DMS53 (cell line): ENCODE measurements around the gene SIRPB2.

Experiments used
- DNase-seq: peaks from one replicate; lab custom pipeline; 2025; lab: John Stamatoyannopoulos, UW

SIRPB2 gene

GRCh38 chr20:1499528-1500420 is 8.6 kb upstream of the SIRPB2 start:
- no peak for DNase-seq

- peak; percentile 41 for DNase-seq
Measured at GRCh38 chr20:1497371-1497770, 6.2 kb upstream of the SIRPB2 start.

- DNase-seq, result no peak
Measured at GRCh38 chr20:1496930-1497329, 5.7 kb upstream of the SIRPB2 start.

GRCh38 chr20:1494436-1494835 is 3.2 kb upstream of the SIRPB2 start:
- no peak for DNase-seq

GRCh38 chr20:1493536-1493935 is 2.3 kb upstream of the SIRPB2 start:
- no peak for DNase-seq

- DNase-seq, result no peak
Measured at GRCh38 chr20:1491860-1492642, 831 bp upstream of the SIRPB2 start.

GRCh38 chr20:1490643-1491195 is 501 bp downstream of the SIRPB2 start:
- no peak for DNase-seq

GRCh38 chr20:1489764-1490436 is 1.3 kb downstream of the SIRPB2 start:
- DNase-seq, result no peak

GRCh38 chr20:1489325-1489724 is 1.9 kb downstream of the SIRPB2 start:
- no peak for DNase-seq

- DNase-seq, result no peak
Measured at GRCh38 chr20:1486566-1486965, 4.7 kb downstream of the SIRPB2 start.

GRCh38 chr20:1484438-1485116 is 6.6 kb downstream of the SIRPB2 start:
- no peak for DNase-seq

- no peak for DNase-seq
Measured at GRCh38 chr20:1479831-1480595, 11.2 kb downstream of the SIRPB2 start.

- DNase-seq, result no peak
Measured at GRCh38 chr20:1478566-1478965, 12.7 kb downstream of the SIRPB2 start.

- no peak for DNase-seq
Measured at GRCh38 chr20:1477896-1478490, 13.2 kb downstream of the SIRPB2 start.

GRCh38 chr20:1474817-1475603 is 16.2 kb downstream of the SIRPB2 start:
- DNase-seq, result no peak

- no peak for DNase-seq
Measured at GRCh38 chr20:1474325-1474724, 16.9 kb downstream of the SIRPB2 start.

- no peak for DNase-seq
Measured at GRCh38 chr20:1473246-1474220, 17.7 kb downstream of the SIRPB2 start.

GRCh38 chr20:1472556-1473245 is 18.5 kb downstream of the SIRPB2 start:
- DNase-seq, result no peak
